ACC112 (cell line): ENCODE measurements around the gene HPS5.
"Not testable (repeated sequence)": the region's sequence is repeated elsewhere in the genome, so short reads cannot be mapped to it uniquely, and the experiment has no call there.

Experiments used
- H2AFZ ChIP-seq: fragments of 200-600 bp; sonication (generic); one replicate; pipeline ENCODE4 v1.6.0; 2017; ENCODE audit warnings: antibody characterized with exemption, low read length; ENCODE audit not compliant: unreplicated experiment
- H3K27ac ChIP-seq: fragments of 200-600 bp; sonication (generic); 2 replicates; pipeline ENCODE4 v1.5.1; 2014; ENCODE audit warnings: low read depth, mild to moderate bottlenecking, antibody characterized with exemption, low read length, moderate library complexity
- H3K27me3 ChIP-seq: fragments of 200-600 bp; sonication (generic); 2 replicates; pipeline ENCODE4 v1.6.1; 2014; ENCODE audit warnings: mild to moderate bottlenecking, antibody characterized with exemption, low read length, moderate library complexity, mixed read lengths; ENCODE audit not compliant: insufficient read depth
- H3K36me3 ChIP-seq: fragments of 200-600 bp; sonication (generic); 2 replicates; pipeline ENCODE4 v1.6.1; 2016; ENCODE audit warnings: mild to moderate bottlenecking, antibody characterized with exemption, low read length, moderate library complexity, mixed read lengths; ENCODE audit not compliant: insufficient read depth
- H3K4me1 ChIP-seq: fragments of 200-600 bp; sonication (generic); one replicate; pipeline ENCODE4 v1.6.1; 2016; ENCODE audit warnings: low read length, mixed read lengths; ENCODE audit not compliant: insufficient read depth, unreplicated experiment, control insufficient read depth
- H3K4me3 ChIP-seq: fragments of 200-600 bp; sonication (generic); 2 replicates; pipeline ENCODE4 v1.5.1; 2014; ENCODE audit warnings: mild to moderate bottlenecking, low read depth, low read length
- H3K79me2 ChIP-seq: fragments of 200-600 bp; sonication (generic); one replicate; pipeline ENCODE4 v1.6.0; 2016; ENCODE audit warnings: low read length; ENCODE audit not compliant: control insufficient read depth, unreplicated experiment, insufficient read depth

Gene HPS5

GRCh38 chr11:18358646-18359045, 36.7 kb upstream of the HPS5 start:
- no peaks in the 10 kb centered on the region for H3K79me2 ChIP-seq
- no peaks in the 10 kb centered on the region for H3K27me3 ChIP-seq
- no peak overlapping the region for H2AFZ ChIP-seq
- H3K36me3 ChIP-seq: peaks cover 30% of the 10 kb centered on the region
- H3K4me1 ChIP-seq: no peaks in the 10 kb centered on the region
- no peak overlapping the region for H3K27ac ChIP-seq
- H3K4me3 ChIP-seq: no peak overlapping the region

DNA sequence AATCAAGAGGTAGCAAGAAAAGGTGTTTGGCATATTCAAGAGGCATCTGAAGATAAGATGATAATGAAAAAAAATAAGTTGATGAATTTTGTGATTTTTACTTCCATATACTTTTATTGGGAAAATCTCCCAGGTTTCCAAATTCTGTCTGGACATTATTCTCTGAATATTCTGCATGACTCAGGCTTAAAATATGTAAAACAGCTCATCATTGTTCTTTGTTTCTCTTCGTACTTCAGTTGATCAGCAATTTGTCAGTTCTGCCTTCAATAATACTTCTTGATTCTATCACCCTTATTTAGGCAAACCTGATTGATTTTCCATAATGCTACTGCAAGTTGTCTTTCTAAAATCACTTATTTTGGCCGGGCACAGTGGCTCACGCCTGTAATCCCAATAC, 30.6 kb upstream of the HPS5 start:
- H3K4me3 ChIP-seq: no peak overlapping the region
- H3K27me3 ChIP-seq: no peaks in the 10 kb centered on the region
- peaks cover 25% of the 10 kb centered on the region; the same call in 1 of the 2 replicates for H3K36me3 ChIP-seq
- no peaks in the 10 kb centered on the region for H3K79me2 ChIP-seq
- no peak overlapping the region for H2AFZ ChIP-seq
- H3K27ac ChIP-seq: peak overlapping the region; percentile 6
- H3K4me1 ChIP-seq: peaks cover 25% of the 10 kb centered on the region

DNA sequence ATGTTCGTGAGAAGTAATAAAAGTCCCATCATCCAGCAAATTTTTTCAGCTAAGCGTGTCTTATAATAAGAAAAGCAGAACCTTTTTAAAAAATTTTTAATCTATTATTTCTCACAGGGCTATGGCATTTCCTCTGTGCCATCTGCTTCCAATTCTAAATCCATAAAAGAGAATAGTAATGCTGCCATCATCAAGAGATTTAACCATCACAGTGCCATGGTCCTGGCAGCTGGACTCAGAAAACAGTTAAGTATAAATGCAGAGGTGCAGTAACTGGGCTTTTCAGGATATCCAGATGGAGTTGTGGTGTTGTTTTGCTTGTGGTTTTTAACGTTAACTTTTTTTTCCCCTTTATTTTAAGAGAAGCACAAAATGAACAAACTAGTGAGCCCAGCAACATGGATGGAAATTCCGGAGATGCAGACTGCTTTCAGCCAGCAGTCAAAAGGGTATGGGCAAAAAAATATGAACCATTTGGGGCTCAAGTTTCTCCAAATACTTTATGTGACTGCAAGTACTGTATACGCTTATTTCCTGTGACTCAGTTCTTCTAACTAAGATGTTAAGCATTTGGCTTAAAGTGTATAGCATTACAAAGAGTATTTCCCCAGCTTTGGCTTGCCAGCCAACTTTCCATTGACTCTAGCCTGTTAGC, 25.7 kb upstream of the HPS5 start:
- H3K4me3 ChIP-seq: peak overlapping the region; percentile 18; the same call in 1 of the 2 replicates
- H3K4me1 ChIP-seq: peaks cover 32% of the 10 kb centered on the region
- H2AFZ ChIP-seq: no peak overlapping the region
- H3K36me3 ChIP-seq: peaks cover 17% of the 10 kb centered on the region
- no peaks in the 10 kb centered on the region for H3K79me2 ChIP-seq
- no peaks in the 10 kb centered on the region for H3K27me3 ChIP-seq
- peak overlapping the region; percentile 80 for H3K27ac ChIP-seq

- H3K27me3 ChIP-seq: no peaks in the 10 kb centered on the region
- peaks cover 38% of the 10 kb centered on the region for H3K79me2 ChIP-seq
- H3K4me1 ChIP-seq: peaks cover 11% of the 10 kb centered on the region
- H3K4me3 ChIP-seq: no peak overlapping the region
- no peak overlapping the region for H2AFZ ChIP-seq
- no peak overlapping the region for H3K27ac ChIP-seq
- peaks cover 42% of the 10 kb centered on the region for H3K36me3 ChIP-seq
These were observed 11.0 kb upstream of the HPS5 start for GRCh38 chr11:18332891-18333290.

GRCh38 chr11:18332302-18332701, 10.4 kb upstream of the HPS5 start:
- no peaks in the 10 kb centered on the region for H3K27me3 ChIP-seq
- peaks cover 44% of the 10 kb centered on the region for H3K79me2 ChIP-seq
- H3K4me1 ChIP-seq: peaks cover 11% of the 10 kb centered on the region
- H3K36me3 ChIP-seq: peaks cover 42% of the 10 kb centered on the region
- H3K27ac ChIP-seq: no peak overlapping the region
- no peak overlapping the region for H2AFZ ChIP-seq
- no peak overlapping the region for H3K4me3 ChIP-seq

DNA sequence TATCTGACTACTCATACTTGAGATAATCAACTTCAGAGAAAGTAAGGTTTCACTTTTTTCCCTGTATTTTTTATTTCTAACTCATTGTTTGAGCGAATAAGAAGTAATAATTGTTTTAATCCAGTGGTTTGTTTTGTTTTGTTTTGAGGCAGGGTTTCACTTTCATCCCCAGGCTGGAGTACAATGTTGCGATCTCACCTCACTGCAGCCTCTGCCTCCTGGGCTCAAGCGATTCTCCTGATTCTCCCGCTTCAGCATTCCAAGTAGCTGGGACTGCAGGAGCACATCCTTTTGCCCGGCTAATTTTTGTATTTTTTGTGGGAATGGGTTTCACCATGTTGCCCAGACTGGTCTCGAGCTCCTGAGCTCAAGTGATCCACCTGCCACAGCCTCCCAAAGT, 9.0 kb upstream of the HPS5 start:
- peaks cover 55% of the 10 kb centered on the region for H3K79me2 ChIP-seq
- H3K4me3 ChIP-seq: no peak overlapping the region
- H2AFZ ChIP-seq: no peak overlapping the region
- peaks cover 11% of the 10 kb centered on the region for H3K4me1 ChIP-seq
- peaks cover 39% of the 10 kb centered on the region for H3K36me3 ChIP-seq
- no peaks in the 10 kb centered on the region for H3K27me3 ChIP-seq
- H3K27ac ChIP-seq: no peak overlapping the region

GRCh38 chr11:18329196-18329870, 7.4 kb upstream of the HPS5 start:
- peaks cover 25% of the 10 kb centered on the region for H3K4me1 ChIP-seq

GRCh38 chr11:18324381-18324780, 2.4 kb upstream of the HPS5 start:
- Histone ChIP-seq H3K4me3 (peak overlapping the region; percentile 96), H3K36me3 (peaks cover 24% of the 10 kb centered on the region), H2AFZ (no peak overlapping the region), H3K4me1 (peaks cover 39% of the 10 kb centered on the region), H3K79me2 (peaks cover 85% of the 10 kb centered on the region), H3K27me3 (no peaks in the 10 kb centered on the region), H3K27ac (no peak overlapping the region)

More at GRCh38 chr11:18329196-18329870, 7.4 kb upstream of the HPS5 start:
- Histone ChIP-seq H3K4me3 (no peak overlapping the region), H3K27ac (no peak overlapping the region), H3K27me3 (no peaks in the 10 kb centered on the region), H3K79me2 (peaks cover 67% of the 10 kb centered on the region), H2AFZ (no peak overlapping the region), H3K36me3 (peaks cover 39% of the 10 kb centered on the region)

- H3K27me3 ChIP-seq, H2AFZ ChIP-seq, H3K27ac ChIP-seq: not testable (repeated sequence)
- Histone ChIP-seq H3K4me3 (peak overlapping the region; percentile 96), H3K36me3 (peaks cover 19% of the 10 kb centered on the region), H3K4me1 (peaks cover 39% of the 10 kb centered on the region), H3K79me2 (peaks cover 85% of the 10 kb centered on the region)
These were observed 1.9 kb upstream of the HPS5 start for GRCh38 chr11:18323881-18324280.

- H3K27ac ChIP-seq: peak overlapping the region; percentile 96; the same call in 1 of the 2 replicates
- H3K79me2 ChIP-seq: peaks cover 91% of the 10 kb centered on the region
- H2AFZ ChIP-seq: no peak overlapping the region
- H3K27me3 ChIP-seq: no peaks in the 10 kb centered on the region
- H3K4me3 ChIP-seq: peak overlapping the region; percentile 96
- H3K4me1 ChIP-seq: peaks cover 39% of the 10 kb centered on the region
- peaks cover 17% of the 10 kb centered on the region for H3K36me3 ChIP-seq
These were observed 1.1 kb upstream of the HPS5 start for GRCh38 chr11:18322818-18323570.
